ENCODE results near the gene NSG1. TPM values are rescaled to one million over a fixed set of nuclear protein-coding genes. Genes with fewer than 3 reads are reported as not detected.

The NSG1 gene
- total RNA-seq, 2 donors from 2014 or later, result 0.27 to 0.56 TPM

- no peaks in the 10 kb centered on the region for H3K36me3 ChIP-seq
- no peak overlapping the region for H3K27ac ChIP-seq
- H3K4me1 ChIP-seq (ENCODE audit: control insufficient read depth in 1 of 2, low read depth in 2 of 2), result peaks cover 6 to 24% of the 10 kb centered on the region in 2 donors
- no peak for ATAC-seq (ENCODE audit: insufficient number of reproducible peaks, low FRiP score, low read depth)
- TF ChIP-seq CTCF (IDR thresholded peaks at IDR 0.05), result no peak
- H3K4me3 ChIP-seq, result no peak overlapping the region
- no peaks in the 10 kb centered on the region for H3K27me3 ChIP-seq (replicated peaks; ENCODE audit: insufficient read depth)
- no peaks in the 10 kb centered on the region for H3K9me3 ChIP-seq
- DNase-seq (ENCODE audit: low spot score), result no peak
These were observed 1.1 kb upstream of the NSG1 start for GRCh38 chr4:4385729-4386295.

GRCh38 chr4:4386296-4386735 is 586 bp upstream of the NSG1 start:
- DNase-seq (ENCODE audit: low spot score) (no peak), ATAC-seq (ENCODE audit: insufficient number of reproducible peaks, low FRiP score, low read depth) (no peak)
- peaks cover 6 to 24% of the 10 kb centered on the region in 2 donors for H3K4me1 ChIP-seq (ENCODE audit: control insufficient read depth in 1 of 2, low read depth in 2 of 2)

GRCh38 chr4:4387531-4388310 is 819 bp downstream of the NSG1 start:
- no peaks in the 10 kb centered on the region for H3K27me3 ChIP-seq (replicated peaks; ENCODE audit: insufficient read depth)
- no peak overlapping the region for H3K27ac ChIP-seq

More at GRCh38 chr4:4386296-4386735, 586 bp upstream of the NSG1 start:
- no peaks in the 10 kb centered on the region for H3K36me3 ChIP-seq
- H3K27ac ChIP-seq, result no peak overlapping the region
- peak overlapping the region; percentile 63 for H3K4me3 ChIP-seq
- no peaks in the 10 kb centered on the region for H3K27me3 ChIP-seq (replicated peaks; ENCODE audit: insufficient read depth)
- H3K9me3 ChIP-seq, result no peaks in the 10 kb centered on the region
- TF ChIP-seq CTCF (IDR thresholded peaks at IDR 0.05), result no peak

GRCh38 chr4:4388311-4388790 is 1.4 kb downstream of the NSG1 start:
- H3K27ac ChIP-seq, result no peak overlapping the region
- no peak for DNase-seq (ENCODE audit: low spot score)

More at GRCh38 chr4:4387531-4388310, 819 bp downstream of the NSG1 start:
- DNase-seq (ENCODE audit: low spot score), result no peak
- no peak for ATAC-seq (ENCODE audit: insufficient number of reproducible peaks, low FRiP score, low read depth)
- Histone ChIP-seq H3K36me3 (no peaks in the 10 kb centered on the region), H3K4me1 (ENCODE audit: control insufficient read depth in 1 of 2, low read depth in 2 of 2) (peaks cover 6 to 24% of the 10 kb centered on the region in 2 donors), H3K9me3 (no peaks in the 10 kb centered on the region), H3K4me3 (peak overlapping the region; percentile 63)
- TF ChIP-seq CTCF (IDR thresholded peaks at IDR 0.05), result no peak

More at GRCh38 chr4:4388311-4388790, 1.4 kb downstream of the NSG1 start:
- Histone ChIP-seq H3K27me3 (replicated peaks; ENCODE audit: insufficient read depth) (no peaks in the 10 kb centered on the region), H3K4me1 (ENCODE audit: control insufficient read depth in 1 of 2, low read depth in 2 of 2) (peaks cover 6 to 24% of the 10 kb centered on the region in 2 donors), H3K9me3 (no peaks in the 10 kb centered on the region), H3K4me3 (no peak overlapping the region), H3K36me3 (no peaks in the 10 kb centered on the region)
- TF ChIP-seq CTCF (IDR thresholded peaks at IDR 0.05), result no peak
- ATAC-seq (ENCODE audit: insufficient number of reproducible peaks, low FRiP score, low read depth), result no peak
